Skeletal muscle satellite cell (primary cell): ENCODE data around the gene CFAP97.

Source experiments
- H3K27me3 ChIP-seq: 2 replicates; pipeline ENCODE4 v1.7.0; 2013; ENCODE audit warnings: low read length; ENCODE audit not compliant: control insufficient read depth, insufficient read depth
- H3K36me3 ChIP-seq: 2 replicates; pipeline ENCODE4 v1.7.0; 2013; ENCODE audit warnings: mild to moderate bottlenecking, control low read depth, low read length; ENCODE audit not compliant: insufficient read depth
- H3K4me1 ChIP-seq: 2 replicates; pipeline ENCODE4 v1.7.0; 2013; ENCODE audit warnings: low read length; ENCODE audit not compliant: control insufficient read depth, insufficient read depth
- H3K4me2 ChIP-seq: 2 replicates; pipeline ENCODE4 v1.7.0; 2013; ENCODE audit warnings: mild to moderate bottlenecking, low read length
- H3K4me3 ChIP-seq: 2 replicates; pipeline ENCODE4 v1.7.0; 2013; ENCODE audit warnings: low read length
- H3K9ac ChIP-seq: 2 replicates; pipeline ENCODE4 v1.7.0; 2013; ENCODE audit warnings: mild to moderate bottlenecking, low read depth, low read length, moderate library complexity
- H3K9me3 ChIP-seq: replicated peaks from 2 replicates; pipeline ENCODE4 v1.7.0; 2013; ENCODE audit warnings: mild to moderate bottlenecking, control low read depth, low read length

The CFAP97 gene

DNA sequence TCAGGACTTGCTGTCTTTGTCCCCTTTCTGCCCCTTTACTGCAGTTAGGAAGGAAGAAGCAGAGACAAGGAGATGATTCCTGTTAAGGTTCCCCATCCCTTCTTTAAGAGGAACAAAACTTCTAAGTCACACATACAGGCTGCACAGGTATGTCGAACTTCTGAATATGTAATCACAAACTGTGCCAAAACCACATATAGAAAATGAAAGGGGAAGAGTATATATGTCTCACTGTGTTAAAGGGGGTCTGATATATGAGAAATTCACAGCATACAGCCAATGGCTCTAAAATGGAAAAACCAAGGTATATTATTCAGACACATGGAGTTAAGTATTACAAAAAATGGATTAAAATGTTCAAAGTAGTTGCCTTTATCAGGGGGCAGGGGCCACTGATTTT lies 11.7 kb downstream of the CFAP97 start:
- no peaks in the 10 kb centered on the region for H3K27me3 ChIP-seq
- H3K9ac ChIP-seq: no peak overlapping the region
- H3K4me1 ChIP-seq: no peaks in the 10 kb centered on the region
- H3K4me3 ChIP-seq: no peak overlapping the region
- H3K4me2 ChIP-seq: no peak overlapping the region
- no peaks in the 10 kb centered on the region for H3K9me3 ChIP-seq
- H3K36me3 ChIP-seq: peaks cover 20% of the 10 kb centered on the region

DNA sequence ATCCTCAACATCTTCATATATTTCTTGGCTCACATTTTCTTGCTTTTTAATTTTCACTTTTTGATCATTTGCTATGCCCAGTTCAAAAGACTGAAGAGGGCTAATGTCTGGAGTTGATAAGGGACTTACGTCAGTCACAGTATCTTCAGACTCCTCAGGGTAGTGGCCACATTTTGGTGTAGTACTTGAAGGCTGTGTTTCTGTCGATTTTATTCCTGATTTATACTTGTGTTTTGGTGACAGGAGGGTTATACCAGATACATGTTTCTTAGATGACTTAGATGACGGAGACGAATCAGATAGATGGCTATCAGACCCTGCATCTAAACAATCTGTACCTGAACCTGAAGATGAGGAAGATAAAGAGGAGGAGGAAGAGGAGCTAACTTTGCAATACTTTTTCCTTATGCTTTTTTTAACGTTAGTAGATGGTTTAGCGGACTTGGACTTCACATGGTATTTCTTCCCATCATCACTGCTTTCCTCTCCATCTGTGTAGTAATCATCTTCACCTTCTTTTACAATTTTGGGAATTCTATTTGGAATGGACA lies 13.4 kb downstream of the CFAP97 start:
- no peak overlapping the region for H3K4me3 ChIP-seq
- peaks cover 20% of the 10 kb centered on the region for H3K36me3 ChIP-seq
- H3K27me3 ChIP-seq: no peaks in the 10 kb centered on the region
- no peak overlapping the region for H3K9ac ChIP-seq
- H3K4me2 ChIP-seq: no peak overlapping the region
- no peaks in the 10 kb centered on the region for H3K4me1 ChIP-seq
- no peaks in the 10 kb centered on the region for H3K9me3 ChIP-seq

DNA sequence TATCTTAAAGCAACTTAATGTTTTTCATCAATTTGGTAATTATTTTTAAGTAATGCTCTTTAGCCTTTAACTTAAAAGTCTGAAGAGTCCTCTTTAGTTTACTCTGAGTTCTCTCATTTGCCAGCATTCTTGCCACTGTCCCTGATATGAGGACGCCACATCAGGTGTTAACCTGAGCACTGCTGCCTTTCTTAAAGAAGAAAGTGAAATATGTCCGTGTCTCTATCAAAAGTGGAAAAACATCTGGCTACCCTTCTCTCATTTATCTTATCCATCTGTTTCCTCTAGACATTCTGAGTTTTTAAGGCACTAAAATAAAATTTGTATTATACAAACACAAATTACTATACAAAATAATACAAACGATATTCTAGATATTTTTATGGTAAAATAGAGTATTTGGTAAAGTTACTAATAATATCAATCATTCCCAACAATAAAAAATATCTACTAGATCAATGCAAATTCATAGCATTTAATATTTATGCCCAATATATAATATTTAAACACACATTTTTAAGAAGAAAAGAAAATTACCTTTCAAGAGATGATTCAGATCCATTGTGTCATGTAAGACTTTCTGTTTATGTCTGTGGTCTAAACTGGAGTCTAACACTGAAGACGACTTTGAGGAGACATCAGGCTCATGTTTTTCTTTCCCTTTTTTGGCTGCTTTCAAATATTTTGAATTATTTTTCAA lies 14.0 kb downstream of the CFAP97 start:
- no peaks in the 10 kb centered on the region for H3K9me3 ChIP-seq
- no peaks in the 10 kb centered on the region for H3K27me3 ChIP-seq
- peaks cover 20% of the 10 kb centered on the region for H3K36me3 ChIP-seq
- H3K9ac ChIP-seq: no peak overlapping the region
- no peak overlapping the region for H3K4me3 ChIP-seq
- H3K4me2 ChIP-seq: no peak overlapping the region
- H3K4me1 ChIP-seq: peaks cover 3% of the 10 kb centered on the region

DNA sequence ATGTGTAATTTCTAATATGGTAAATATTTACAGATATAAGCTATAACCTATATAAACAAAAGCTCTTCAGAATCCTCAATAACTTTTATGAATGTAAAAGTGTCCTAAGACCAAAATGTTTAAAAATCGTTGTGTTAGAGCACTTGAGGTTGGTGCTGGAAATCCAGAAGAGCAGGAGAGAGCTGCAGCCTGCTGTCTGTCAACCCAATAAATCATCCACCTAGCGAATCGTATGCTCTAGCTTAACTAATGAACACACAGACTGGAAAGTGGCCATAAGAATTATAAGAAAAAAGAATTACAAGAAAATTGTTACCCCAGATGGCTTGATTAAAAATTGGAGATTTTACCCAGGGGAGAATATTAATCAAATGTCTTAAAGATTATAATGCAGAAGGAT lies 17.0 kb downstream of the CFAP97 start:
- H3K36me3 ChIP-seq: peaks cover 20% of the 10 kb centered on the region
- H3K4me2 ChIP-seq: no peak overlapping the region
- H3K9me3 ChIP-seq: no peaks in the 10 kb centered on the region
- no peaks in the 10 kb centered on the region for H3K27me3 ChIP-seq
- H3K4me3 ChIP-seq: no peak overlapping the region
- H3K4me1 ChIP-seq: peaks cover 11% of the 10 kb centered on the region
- H3K9ac ChIP-seq: no peak overlapping the region

DNA sequence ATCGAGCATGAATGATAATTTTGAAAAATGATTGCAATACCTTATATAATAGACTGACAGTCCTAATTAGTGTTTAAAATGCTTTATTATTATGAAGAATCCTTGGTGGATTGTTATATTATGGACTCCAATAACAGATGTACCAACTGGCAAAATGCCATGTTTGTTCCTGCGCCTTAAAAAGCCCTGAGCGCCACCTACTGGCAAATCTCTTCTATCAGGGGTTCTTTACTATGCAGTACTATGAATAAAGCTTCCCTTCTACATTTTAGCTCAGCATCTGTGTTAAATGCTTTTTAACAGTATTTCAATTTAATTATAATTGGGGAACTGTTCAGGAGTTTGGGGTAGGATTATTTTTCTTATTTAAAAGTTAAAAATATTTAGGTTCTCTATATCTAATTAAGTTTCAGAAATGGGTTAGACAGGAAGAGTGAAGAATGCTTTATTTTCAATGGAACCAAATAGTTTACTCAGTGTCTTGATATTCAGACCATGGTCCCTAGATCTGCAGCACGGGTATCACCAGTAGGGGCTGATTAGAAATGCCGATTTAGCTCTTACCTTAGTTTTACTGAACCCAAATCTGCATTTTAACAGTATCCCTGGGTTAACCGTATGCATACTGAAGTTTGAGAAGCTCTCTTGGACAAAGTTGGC lies 20.0 kb downstream of the CFAP97 start:
- Histone ChIP-seq H3K4me2 (no peak overlapping the region), H3K4me1 (peaks cover 13% of the 10 kb centered on the region), H3K9ac (no peak overlapping the region), H3K9me3 (no peaks in the 10 kb centered on the region), H3K36me3 (peaks cover 8% of the 10 kb centered on the region), H3K27me3 (no peaks in the 10 kb centered on the region), H3K4me3 (no peak overlapping the region)

DNA sequence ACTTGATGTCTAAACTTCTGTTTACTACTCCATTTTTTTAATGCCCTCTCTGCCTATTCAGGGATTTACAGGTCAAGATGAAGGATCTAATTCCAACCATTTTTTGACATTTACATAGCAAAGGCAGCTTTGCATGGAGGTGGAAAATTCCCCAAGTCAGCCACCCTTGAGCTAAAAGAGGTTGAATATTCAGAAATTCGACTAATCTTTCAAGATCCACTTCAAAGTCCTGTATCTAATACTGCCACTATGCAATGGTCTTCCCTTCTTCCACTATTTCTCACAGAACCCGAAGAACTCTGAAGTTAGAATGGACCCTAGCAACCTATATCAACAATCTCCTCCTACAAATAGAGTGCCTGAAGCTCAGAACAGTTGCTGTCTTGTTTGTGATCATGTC lies 21.6 kb downstream of the CFAP97 start:
- H3K4me3 ChIP-seq: no peak overlapping the region
- no peaks in the 10 kb centered on the region for H3K27me3 ChIP-seq
- peaks cover 13% of the 10 kb centered on the region for H3K4me1 ChIP-seq
- H3K9ac ChIP-seq: no peak overlapping the region
- H3K9me3 ChIP-seq: no peaks in the 10 kb centered on the region
- H3K4me2 ChIP-seq: no peak overlapping the region
- H3K36me3 ChIP-seq: peaks cover 2% of the 10 kb centered on the region

DNA sequence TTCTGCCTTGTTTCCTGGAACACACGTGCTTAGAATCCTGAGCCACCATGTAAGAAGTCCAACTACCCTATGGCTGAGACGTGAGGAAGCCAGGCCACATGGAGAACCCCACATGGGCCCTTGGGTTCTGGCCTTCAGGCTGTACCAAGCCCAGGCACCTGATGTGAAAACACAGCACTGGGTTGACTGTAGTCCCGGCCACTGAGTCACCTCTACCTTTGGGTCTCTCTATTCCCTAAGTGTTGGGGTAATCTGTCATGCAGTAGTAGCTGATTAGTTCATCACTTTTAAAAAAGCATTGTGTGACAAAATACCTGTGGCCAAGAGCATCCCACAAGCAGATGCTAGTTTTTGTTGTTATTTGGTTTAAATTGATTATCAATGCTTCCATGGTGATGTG lies 24.3 kb downstream of the CFAP97 start:
- Histone ChIP-seq H3K36me3 (peaks cover 10% of the 10 kb centered on the region), H3K9me3 (no peaks in the 10 kb centered on the region), H3K27me3 (no peaks in the 10 kb centered on the region), H3K4me3 (no peak overlapping the region), H3K4me1 (peaks cover 10% of the 10 kb centered on the region), H3K4me2 (no peak overlapping the region), H3K9ac (no peak overlapping the region)

DNA sequence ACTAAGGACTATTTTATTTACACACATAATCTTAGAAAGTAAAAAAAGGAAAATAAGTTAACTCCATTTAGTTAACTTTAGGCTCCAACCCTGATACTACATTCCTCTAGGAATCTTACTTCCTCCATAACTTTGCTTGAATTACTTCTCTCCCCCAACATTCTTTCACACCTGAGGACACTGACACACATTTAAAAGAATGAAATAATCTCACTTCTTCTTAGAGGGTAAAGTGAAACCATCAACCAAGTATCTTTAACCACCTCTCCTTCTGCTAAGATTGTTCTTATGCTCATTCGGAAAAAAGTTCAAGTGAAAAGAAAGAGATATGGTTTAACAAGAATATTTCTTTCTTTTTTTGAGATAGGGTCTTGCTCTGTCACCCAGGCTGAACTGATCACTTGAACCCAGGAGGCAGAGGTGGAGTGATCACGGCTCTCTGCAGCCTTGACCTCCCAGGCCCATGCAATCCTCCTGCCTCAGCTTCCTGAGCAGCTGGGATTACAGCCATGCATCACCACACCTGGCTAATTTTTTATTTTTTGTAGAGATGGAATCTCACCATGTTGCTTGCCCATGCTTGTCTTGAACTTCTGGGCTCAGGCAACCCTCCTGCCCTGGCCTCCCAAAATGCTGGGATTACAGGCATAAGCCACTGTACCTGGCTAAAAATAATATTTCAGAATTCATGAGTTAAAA lies 32.3 kb downstream of the CFAP97 start:
- H3K4me2 ChIP-seq: no peak overlapping the region
- no peaks in the 10 kb centered on the region for H3K4me1 ChIP-seq
- peaks cover 21% of the 10 kb centered on the region for H3K36me3 ChIP-seq
- H3K27me3 ChIP-seq: no peaks in the 10 kb centered on the region
- H3K9ac ChIP-seq: no peak overlapping the region
- H3K9me3 ChIP-seq: no peaks in the 10 kb centered on the region
- H3K4me3 ChIP-seq: no peak overlapping the region

DNA sequence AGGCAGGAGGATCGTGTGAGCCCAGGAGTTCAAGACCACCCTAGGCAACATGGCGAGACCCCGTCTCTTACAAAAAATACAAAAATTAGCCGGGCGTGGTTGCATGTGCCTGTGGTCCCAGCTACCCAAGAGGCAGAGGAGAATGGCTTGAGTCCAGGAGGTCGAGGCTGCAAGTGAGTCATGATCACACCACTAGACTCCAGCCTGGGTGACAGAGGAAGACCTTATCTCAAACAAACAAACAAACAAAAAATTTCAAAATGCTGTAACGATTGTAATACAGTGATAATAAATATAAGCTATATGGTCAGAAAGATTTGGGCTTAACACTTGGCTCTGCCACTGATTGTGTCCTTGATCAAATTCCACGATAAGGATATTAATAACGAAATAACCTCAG lies 36.6 kb downstream of the CFAP97 start:
- Histone ChIP-seq H3K9me3 (no peaks in the 10 kb centered on the region), H3K4me3 (no peak overlapping the region), H3K27me3 (no peaks in the 10 kb centered on the region), H3K9ac (no peak overlapping the region), H3K4me2 (no peak overlapping the region), H3K36me3 (peaks cover 19% of the 10 kb centered on the region), H3K4me1 (peaks cover 7% of the 10 kb centered on the region)

DNA sequence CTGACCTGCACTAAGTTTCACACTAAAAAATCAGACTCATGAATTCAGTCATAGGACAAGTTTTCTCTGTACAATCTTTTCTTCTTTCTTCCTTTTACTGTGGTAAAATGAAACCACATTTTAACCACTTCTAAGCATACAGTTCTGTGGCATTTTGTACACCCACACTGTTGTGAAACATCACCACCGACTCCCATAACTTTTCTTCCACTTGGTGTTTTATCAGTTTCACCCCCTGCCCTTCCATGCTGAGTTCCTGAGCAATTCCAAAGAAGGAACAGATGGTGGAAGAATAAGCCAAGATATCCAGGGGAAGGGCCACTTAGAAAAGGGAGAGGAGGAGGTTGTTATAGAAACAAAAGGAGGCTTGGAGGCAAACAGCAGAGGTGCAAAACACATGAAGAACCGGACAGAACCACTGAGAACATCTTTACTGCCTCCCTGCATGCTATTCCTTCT lies 38.2 kb downstream of the CFAP97 start:
- peaks cover 33% of the 10 kb centered on the region for H3K36me3 ChIP-seq

DNA sequence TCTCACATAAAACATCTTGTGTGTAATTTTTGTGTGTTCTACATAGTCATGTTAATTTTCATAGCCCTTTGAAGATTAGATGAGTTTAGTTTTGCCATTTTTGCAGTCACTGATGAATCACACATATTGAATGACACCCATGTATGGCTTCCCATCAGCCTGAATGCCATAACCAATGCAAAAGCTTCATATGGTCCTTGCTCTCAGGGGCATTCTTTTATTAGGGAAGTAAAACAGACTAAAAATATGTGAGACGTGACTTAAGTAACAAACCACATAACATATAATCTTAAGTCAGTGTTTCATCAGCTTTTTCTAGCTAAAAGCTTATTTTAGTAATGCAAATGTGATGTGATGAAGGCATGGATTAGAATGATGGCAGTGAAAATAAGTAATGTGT lies 52.5 kb downstream of the CFAP97 start:
- Histone ChIP-seq H3K36me3 (peaks cover 11% of the 10 kb centered on the region), H3K4me3 (no peak overlapping the region), H3K4me1 (peaks cover 9% of the 10 kb centered on the region), H3K4me2 (no peak overlapping the region), H3K9me3 (no peaks in the 10 kb centered on the region), H3K9ac (no peak overlapping the region), H3K27me3 (no peaks in the 10 kb centered on the region)

More for the DNA sequence above, 38.2 kb downstream of the CFAP97 start:
- H3K4me3 ChIP-seq: no peak overlapping the region
- no peak overlapping the region for H3K4me2 ChIP-seq
- no peaks in the 10 kb centered on the region for H3K9me3 ChIP-seq
- no peaks in the 10 kb centered on the region for H3K27me3 ChIP-seq
- H3K9ac ChIP-seq: no peak overlapping the region
- peaks cover 7% of the 10 kb centered on the region for H3K4me1 ChIP-seq
